HEK293T (cell line): ENCODE data around the gene WDR38.

Source experiments
- CTCF ChIA-PET: fragments of 350-600 bp; formaldehyde crosslinking; extraction: SDS; loops from one replicate; lab custom pipeline; 2021; ENCODE audit warnings: antibody characterized with exemption, inconsistent platforms; lab: Yijun Ruan, JAX
- POLR2A ChIA-PET: fragments of 350-600 bp; formaldehyde crosslinking; extraction: SDS; loops from one replicate; lab custom pipeline; 2020; ENCODE audit warnings: antibody characterized with exemption, inconsistent platforms; lab: Yijun Ruan, JAX
- DNase-seq: peaks from one replicate; pipeline ENCODE4 v3.0.0; 2012; ENCODE audit warnings: mixed read lengths; ENCODE audit errors: extremely low spot score
- ARNT ChIP-seq: fragments of 450-650 bp; IDR thresholded peaks from 2 replicates; pipeline ENCODE4 v1.6.1; 2017; ENCODE audit warnings: mild to moderate bottlenecking
- BHLHE40 ChIP-seq: fragments of 450-650 bp; IDR thresholded peaks from 2 replicates; pipeline ENCODE4 v1.6.1; 2016; ENCODE audit warnings: mild to moderate bottlenecking, moderate library complexity, borderline replicate concordance
- CTBP1 ChIP-seq: fragments of 450-650 bp; IDR thresholded peaks from 2 replicates; pipeline ENCODE4 v1.6.1; 2016; ENCODE audit warnings: borderline replicate concordance
- ELF4 ChIP-seq: fragments of 450-650 bp; IDR thresholded peaks from 2 replicates; pipeline ENCODE4 v1.6.1; 2017; ENCODE audit warnings: antibody characterized with exemption
- FOXA1 ChIP-seq: fragments of 450-650 bp; IDR thresholded peaks from 2 replicates; pipeline ENCODE4 v1.6.1; 2016; ENCODE audit warnings: mild to moderate bottlenecking
- FOXK2 ChIP-seq: fragments of 450-650 bp; IDR thresholded peaks from 2 replicates; pipeline ENCODE4 v1.6.1; 2016; ENCODE audit warnings: mild to moderate bottlenecking
- FOXM1 ChIP-seq: fragments of 450-650 bp; IDR thresholded peaks from 2 replicates; pipeline ENCODE4 v1.6.1; 2017; ENCODE audit warnings: mild to moderate bottlenecking, borderline replicate concordance
- HDGF ChIP-seq: fragments of 450-650 bp; IDR thresholded peaks from 2 replicates; pipeline ENCODE4 v1.6.1; 2017; ENCODE audit warnings: antibody characterized with exemption, borderline replicate concordance
- L3MBTL2 ChIP-seq: fragments of 450-650 bp; conservative IDR thresholded peaks from 2 replicates; pipeline ENCODE4 v1.6.1; 2016; ENCODE audit warnings: mild to moderate bottlenecking
- LEF1 ChIP-seq: fragments of 450-650 bp; IDR thresholded peaks from 2 replicates; pipeline ENCODE4 v1.6.1; 2017; ENCODE audit warnings: mild to moderate bottlenecking, borderline replicate concordance
- NFRKB ChIP-seq: fragments of 450-650 bp; IDR thresholded peaks from 2 replicates; pipeline ENCODE4 v1.6.1; 2016; ENCODE audit warnings: mild to moderate bottlenecking, moderate library complexity
- PKNOX1 ChIP-seq: fragments of 450-650 bp; IDR thresholded peaks from 2 replicates; pipeline ENCODE4 v1.6.1; 2016
- SP1 ChIP-seq: fragments of 450-650 bp; IDR thresholded peaks from 2 replicates; pipeline ENCODE4 v1.6.1; 2017
- SUZ12 ChIP-seq: fragments of 450-650 bp; IDR thresholded peaks from 2 replicates; pipeline ENCODE4 v1.6.1; 2016; ENCODE audit warnings: mild to moderate bottlenecking
- TARDBP ChIP-seq: fragments of 450-650 bp; IDR thresholded peaks from 2 replicates; pipeline ENCODE4 v1.6.1; 2016
- ZNF384 ChIP-seq: fragments of 450-650 bp; IDR thresholded peaks from 2 replicates; pipeline ENCODE4 v1.6.1; 2016

WDR38 gene

GRCh38 chr9:124880501-124880900 is 27.2 kb downstream of the WDR38 start:
- no peak for DNase-seq
- ChIA-PET CTCF (interaction anchor here (0.6 kb wide), 1 partner anchor 263 kb away, joined by 3 read pairs; the partner anchor contains the start of gene SCAI), POLR2A (interaction anchor here (1.0 kb wide), 1 partner anchor 11 kb away, joined by 3 read pairs; no protein-coding TSS in a partner anchor)

GRCh38 chr9:124881138-124881743 is 28.0 kb downstream of the WDR38 start:
- POLR2A ChIA-PET: no interaction called here
- no peak for TF ChIP-seq L3MBTL2
- no peak for TF ChIP-seq NFRKB
- TF ChIP-seq SP1: no peak
- no peak for TF ChIP-seq FOXA1
- TF ChIP-seq HDGF: no peak
- no peak for TF ChIP-seq FOXK2
- no peak for TF ChIP-seq ARNT
- no peak for TF ChIP-seq PKNOX1
- no peak for TF ChIP-seq ELF4
- TF ChIP-seq SUZ12: no peak
- DNase-seq: no peak
- CTCF ChIA-PET: no interaction called here

More at GRCh38 chr9:124880501-124880900, 27.2 kb downstream of the WDR38 start:
- no peak for TF ChIP-seq L3MBTL2
- TF ChIP-seq PKNOX1: no peak
- TF ChIP-seq HDGF: no peak
- TF ChIP-seq ZNF384: no peak
- TF ChIP-seq BHLHE40: no peak
- TF ChIP-seq SP1: no peak
- TF ChIP-seq LEF1: no peak
- no peak for TF ChIP-seq FOXA1
- TF ChIP-seq NFRKB: no peak
- no peak for TF ChIP-seq FOXK2
- no peak for TF ChIP-seq ARNT
- TF ChIP-seq ELF4: no peak
- TF ChIP-seq SUZ12: no peak
- TF ChIP-seq FOXM1: no peak
- no peak for TF ChIP-seq CTBP1
- TF ChIP-seq TARDBP: no peak

- no peak for DNase-seq
- no peak for TF ChIP-seq LEF1
- TF ChIP-seq FOXM1: no peak
- no peak for TF ChIP-seq FOXA1
- no peak for TF ChIP-seq BHLHE40
- TF ChIP-seq ELF4: no peak
- TF ChIP-seq ARNT: no peak
- TF ChIP-seq TARDBP: no peak
- no peak for TF ChIP-seq HDGF
- no peak for TF ChIP-seq ZNF384
- TF ChIP-seq L3MBTL2: no peak
- TF ChIP-seq SUZ12: no peak
- POLR2A ChIA-PET: no interaction called here
- CTCF ChIA-PET: no interaction called here
Observed at GRCh38 chr9:124882231-124882630, 29.0 kb downstream of the WDR38 start.

GRCh38 chr9:124884376-124884775 is 31.1 kb downstream of the WDR38 start:
- CTCF ChIA-PET: no interaction called here
- DNase-seq: no peak
- POLR2A ChIA-PET: no interaction called here
- TF ChIP-seq ARNT (no peak), PKNOX1 (no peak), FOXK2 (no peak), FOXA1 (no peak), L3MBTL2 (no peak), NFRKB (no peak), SP1 (no peak), SUZ12 (no peak), HDGF (no peak)

- no peak for DNase-seq
- TF ChIP-seq ELF4 (no peak), TARDBP (no peak), SUZ12 (no peak), ARNT (no peak), ZNF384 (no peak), PKNOX1 (no peak), L3MBTL2 (no peak), FOXA1 (no peak), LEF1 (no peak), FOXM1 (no peak), HDGF (no peak), SP1 (no peak)
- ChIA-PET POLR2A (no interaction called here), CTCF (no interaction called here)
Observed at GRCh38 chr9:124885551-124885950, 32.3 kb downstream of the WDR38 start.

- no peak for TF ChIP-seq PKNOX1
- TF ChIP-seq SUZ12: no peak
- no peak for DNase-seq
- POLR2A ChIA-PET: no interaction called here
- CTCF ChIA-PET: no interaction called here
Observed at GRCh38 chr9:124886461-124886860, 33.2 kb downstream of the WDR38 start.
